Measurements from ENCODE around the gene TMEM51. TPM values are rescaled to one million over a fixed set of nuclear protein-coding genes. Genes with fewer than 3 reads are reported as not detected.
"Not testable (repeated sequence)": the region's sequence is repeated elsewhere in the genome, so short reads cannot be mapped to it uniquely, and the experiment has no call there.

TMEM51 gene
- total RNA-seq, 4 donors from 2014 or later, result 8.5 to 10.3 (median 9.1) TPM

GRCh38 chr1:15128520-15129313, 24.8 kb upstream of the TMEM51 start:
- intact Hi-C loops (cut with DNase I; ENCODE audit: low total_unique reads), result loop anchor here (10.0 kb wide), 1 partner anchor 296 kb away; no protein-coding TSS in a partner anchor
- no peak overlapping the region for H3K4me3 ChIP-seq (ENCODE audit: low read depth, poor library complexity, severe bottlenecking)
- no peak for TF ChIP-seq POLR2A (IDR thresholded peaks at IDR 0.05)
- TF ChIP-seq, protein P1, sequence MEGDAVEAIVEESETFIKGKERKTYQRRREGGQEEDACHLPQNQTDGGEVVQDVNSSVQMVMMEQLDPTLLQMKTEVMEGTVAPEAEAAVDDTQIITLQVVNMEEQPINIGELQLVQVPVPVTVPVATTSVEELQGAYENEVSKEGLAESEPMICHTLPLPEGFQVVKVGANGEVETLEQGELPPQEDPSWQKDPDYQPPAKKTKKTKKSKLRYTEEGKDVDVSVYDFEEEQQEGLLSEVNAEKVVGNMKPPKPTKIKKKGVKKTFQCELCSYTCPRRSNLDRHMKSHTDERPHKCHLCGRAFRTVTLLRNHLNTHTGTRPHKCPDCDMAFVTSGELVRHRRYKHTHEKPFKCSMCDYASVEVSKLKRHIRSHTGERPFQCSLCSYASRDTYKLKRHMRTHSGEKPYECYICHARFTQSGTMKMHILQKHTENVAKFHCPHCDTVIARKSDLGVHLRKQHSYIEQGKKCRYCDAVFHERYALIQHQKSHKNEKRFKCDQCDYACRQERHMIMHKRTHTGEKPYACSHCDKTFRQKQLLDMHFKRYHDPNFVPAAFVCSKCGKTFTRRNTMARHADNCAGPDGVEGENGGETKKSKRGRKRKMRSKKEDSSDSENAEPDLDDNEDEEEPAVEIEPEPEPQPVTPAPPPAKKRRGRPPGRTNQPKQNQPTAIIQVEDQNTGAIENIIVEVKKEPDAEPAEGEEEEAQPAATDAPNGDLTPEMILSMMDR (IDR thresholded peaks at IDR 0.05), result peak in 1 of 3 donors; percentile 47
- WGBS, 2 donors, result 38 to 41% methylated on average over 18 of the region's 18 CpGs
- peak; percentile 53 to 92 for DNase-seq (ENCODE audit: low spot score in 2 of 2)

DNA sequence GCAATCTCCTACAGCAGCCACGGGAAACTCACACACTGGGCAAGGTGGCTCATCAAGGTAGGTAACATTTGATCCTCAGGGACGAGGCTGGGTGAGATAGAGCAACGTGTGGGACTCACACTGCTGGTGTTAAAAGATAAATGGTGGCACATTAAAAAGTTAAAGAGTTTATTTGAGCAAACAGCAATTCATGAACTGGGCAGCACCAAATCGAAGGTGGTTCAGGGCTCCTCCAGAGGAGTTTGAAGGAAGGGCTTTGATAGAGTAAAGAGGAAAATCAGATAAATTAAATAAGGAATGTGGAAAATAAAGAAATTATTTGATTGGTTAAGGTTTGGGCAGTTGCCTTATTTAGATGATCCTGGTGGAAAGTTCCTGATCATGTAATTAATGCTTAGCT, 23.6 kb upstream of the TMEM51 start:
- TF ChIP-seq, protein P1 (IDR thresholded peaks at IDR 0.05), result no peak
- TF ChIP-seq POLR2A (IDR thresholded peaks at IDR 0.05), result no peak
- DNase-seq (ENCODE audit: low spot score in 2 of 2), result no peak
- no peak overlapping the region for H3K4me3 ChIP-seq (ENCODE audit: low read depth, poor library complexity, severe bottlenecking)
- intact Hi-C loops (cut with DNase I; ENCODE audit: low total_unique reads), result loop anchor here (5.0 to 10.0 kb wide), 2 partner anchors 172 to 295 kb away; no protein-coding TSS in a partner anchor
- 92% methylated on average over 4 of the region's 4 CpGs for WGBS, 2 donors

GRCh38 chr1:15130607-15131006, 22.9 kb upstream of the TMEM51 start:
- no peak for DNase-seq (ENCODE audit: low spot score in 2 of 2)
- 86 to 96% methylated on average over 3 of the region's 3 CpGs for WGBS, 2 donors
- intact Hi-C loops (cut with DNase I; ENCODE audit: low total_unique reads), result loop anchor here (5.0 kb wide), 1 partner anchor 172 kb away; no protein-coding TSS in a partner anchor

DNA sequence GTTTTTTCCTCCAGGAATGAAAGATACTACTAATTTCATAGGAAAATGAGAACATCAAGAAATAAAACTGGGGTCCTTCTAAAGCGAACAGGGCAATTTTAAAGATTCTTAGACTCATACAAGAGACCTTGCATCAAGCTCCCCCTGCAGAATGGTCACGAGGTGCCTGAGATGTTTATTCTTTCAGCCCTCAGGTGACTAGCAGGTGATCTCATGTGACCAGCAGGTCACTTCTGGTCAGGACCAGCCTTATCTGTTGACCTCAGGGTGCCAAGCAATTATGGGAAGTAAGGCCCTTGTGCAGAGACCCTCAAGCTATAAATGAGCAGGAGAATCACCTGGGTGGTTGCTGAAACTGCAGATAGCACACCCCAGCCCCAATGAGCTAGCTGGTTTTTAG, 20.6 kb upstream of the TMEM51 start:
- WGBS, 2 donors, result 79 to 82% methylated on average over 2 of the region's 2 CpGs
- intact Hi-C loops (cut with DNase I; ENCODE audit: low total_unique reads), result loop anchor here (5.0 kb wide), 1 partner anchor 169 kb away; no protein-coding TSS in a partner anchor
- no peak for DNase-seq (ENCODE audit: low spot score in 2 of 2)
- H3K4me3 ChIP-seq (ENCODE audit: low read depth, poor library complexity, severe bottlenecking), result no peak overlapping the region
- TF ChIP-seq, protein P1 (IDR thresholded peaks at IDR 0.05), result no peak
- no peak for TF ChIP-seq POLR2A (IDR thresholded peaks at IDR 0.05)

More at GRCh38 chr1:15130607-15131006, 22.9 kb upstream of the TMEM51 start:
- TF ChIP-seq POLR2A (IDR thresholded peaks at IDR 0.05), result no peak
- TF ChIP-seq, protein P1 (IDR thresholded peaks at IDR 0.05), result no peak
- H3K4me3 ChIP-seq (ENCODE audit: low read depth, poor library complexity, severe bottlenecking), result no peak overlapping the region

DNA sequence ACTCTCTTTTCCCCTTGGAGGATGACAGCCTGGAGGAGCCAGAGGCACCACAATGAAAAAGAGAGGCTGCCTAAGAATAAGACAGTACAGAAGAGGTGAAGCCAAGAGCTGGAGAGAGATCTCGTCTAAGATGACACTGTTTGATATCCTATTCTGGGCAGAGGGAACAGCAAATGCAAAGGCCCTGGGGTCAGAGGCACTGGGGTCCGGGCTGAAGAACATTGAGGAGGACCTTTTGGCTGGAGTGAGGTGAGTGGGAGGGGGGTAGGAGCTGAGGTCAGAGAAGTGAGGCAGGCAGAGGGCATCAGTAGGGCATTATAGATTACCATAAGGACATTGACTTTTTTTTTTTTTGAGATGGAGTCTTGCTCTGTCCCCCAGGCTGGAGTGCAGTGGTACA, 19.3 kb upstream of the TMEM51 start:
- intact Hi-C loops (cut with DNase I; ENCODE audit: low total_unique reads), result loop anchor here (5.0 kb wide), 1 partner anchor 168 kb away; no protein-coding TSS in a partner anchor
- no peak for DNase-seq (ENCODE audit: low spot score in 2 of 2)
- H3K4me3 ChIP-seq (ENCODE audit: low read depth, poor library complexity, severe bottlenecking), result no peak overlapping the region
- TF ChIP-seq POLR2A (IDR thresholded peaks at IDR 0.05), result no peak
- TF ChIP-seq, protein P1 (IDR thresholded peaks at IDR 0.05), result no peak
- 63 to 88% methylated on average over 2 of the region's 2 CpGs for WGBS, 2 donors

- intact Hi-C loops (cut with DNase I; ENCODE audit: low total_unique reads); DNase-seq (ENCODE audit: low spot score in 2 of 2); H3K4me3 ChIP-seq (ENCODE audit: low read depth, poor library complexity, severe bottlenecking): not testable (repeated sequence)
- 76 to 81% methylated on average over 10 of the region's 10 CpGs for WGBS, 2 donors
These were observed 17.9 kb upstream of the TMEM51 start for GRCh38 chr1:15135604-15136003.

Measured in lower leg skin (tissue), 4 donors.